IPS DF 19.7 (cell line): ENCODE data around the gene NOBOX.
"Not testable (repeated sequence)": the region's sequence is repeated elsewhere in the genome, so short reads cannot be mapped to it uniquely, and the experiment has no call there.

Experiments
- DNase-seq: peaks from one replicate; pipeline ENCODE4 v3.0.0-alpha.2; 2013; ENCODE audit warnings: low read depth, low spot score

The NOBOX gene

DNA sequence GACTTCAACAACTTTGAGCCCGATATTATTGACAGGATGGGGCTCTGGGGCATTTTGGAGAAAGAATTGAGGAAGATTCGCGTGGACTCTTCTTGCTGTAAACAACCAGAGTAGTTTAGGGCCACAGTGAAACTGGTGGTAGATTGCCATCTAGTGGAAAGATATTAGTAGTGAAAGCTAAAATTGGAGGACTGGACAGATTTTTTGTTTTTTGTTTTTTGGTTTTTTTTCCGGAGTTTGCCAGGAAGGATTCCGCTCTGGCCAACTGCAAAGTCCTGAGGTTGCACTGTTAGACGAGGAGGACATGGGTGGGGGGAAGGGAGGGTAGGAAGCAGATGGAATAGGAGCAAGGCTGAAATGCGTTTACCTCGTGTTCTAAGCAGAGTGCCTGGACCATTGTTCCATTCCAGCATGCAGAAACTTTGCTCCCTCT is 11.7 kb downstream of the NOBOX start:
- DNase-seq = no peak

- DNase-seq = no peak
Observed at GRCh38 chr7:144391014-144391413, 12.5 kb downstream of the NOBOX start.

- no peak for DNase-seq
Observed at GRCh38 chr7:144390481-144390880, 13.0 kb downstream of the NOBOX start.

DNA sequence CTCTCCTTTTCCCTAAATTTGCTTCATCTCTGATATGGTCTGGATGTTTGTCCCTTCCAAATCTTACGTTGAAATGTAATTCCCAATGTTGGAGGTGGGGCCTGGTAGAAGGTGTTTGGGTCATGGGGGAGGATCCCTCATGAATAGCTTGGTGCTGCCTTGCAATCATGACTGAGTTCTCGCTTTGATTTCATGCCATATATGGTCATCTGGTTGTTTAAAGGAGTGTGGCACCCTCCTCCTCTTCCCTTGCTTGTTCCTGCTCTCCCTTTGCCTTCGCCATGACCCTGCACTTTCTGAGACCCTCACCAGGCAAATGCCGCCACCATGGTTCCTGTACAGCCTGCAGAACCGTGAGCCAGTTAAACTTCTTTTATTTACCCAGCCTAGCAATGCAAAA is 14.5 kb downstream of the NOBOX start:
- peak; percentile 63 for DNase-seq

- DNase-seq = no peak
Observed at GRCh38 chr7:144386741-144387140, 16.8 kb downstream of the NOBOX start.

GRCh38 chr7:144384555-144385245 is 18.8 kb downstream of the NOBOX start:
- no peak for DNase-seq

GRCh38 chr7:144384071-144384470 is 19.4 kb downstream of the NOBOX start:
- no peak for DNase-seq

DNA sequence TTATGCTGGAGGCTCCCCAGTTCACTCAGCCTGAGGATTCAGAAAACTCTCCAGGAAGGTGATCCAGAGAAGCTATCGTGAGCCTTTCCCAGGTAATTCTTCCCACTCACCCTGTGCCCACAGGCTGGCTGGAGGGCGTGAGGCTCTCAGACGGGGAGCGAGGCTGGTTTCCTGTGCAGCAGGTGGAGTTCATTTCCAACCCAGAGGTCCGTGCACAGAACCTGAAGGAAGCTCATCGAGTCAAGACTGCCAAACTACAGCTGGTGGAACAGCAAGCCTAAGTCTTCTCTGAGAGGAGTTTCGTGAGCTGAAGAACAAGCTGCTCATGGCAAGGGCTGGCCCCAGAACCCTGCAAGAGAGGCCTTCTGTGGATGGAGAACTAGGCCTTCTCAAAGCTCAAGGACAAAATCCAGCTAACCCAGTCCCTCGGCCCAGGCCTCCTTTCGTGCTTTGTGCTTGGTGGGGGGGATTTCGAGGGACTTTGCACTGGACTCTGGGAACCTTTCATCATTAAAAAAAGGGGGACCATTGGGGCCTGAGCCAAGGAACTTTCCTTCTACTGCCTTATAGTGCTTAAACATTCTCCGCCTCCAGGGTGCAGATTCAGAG is 23.6 kb downstream of the NOBOX start:
- DNase-seq = no peak

DNA sequence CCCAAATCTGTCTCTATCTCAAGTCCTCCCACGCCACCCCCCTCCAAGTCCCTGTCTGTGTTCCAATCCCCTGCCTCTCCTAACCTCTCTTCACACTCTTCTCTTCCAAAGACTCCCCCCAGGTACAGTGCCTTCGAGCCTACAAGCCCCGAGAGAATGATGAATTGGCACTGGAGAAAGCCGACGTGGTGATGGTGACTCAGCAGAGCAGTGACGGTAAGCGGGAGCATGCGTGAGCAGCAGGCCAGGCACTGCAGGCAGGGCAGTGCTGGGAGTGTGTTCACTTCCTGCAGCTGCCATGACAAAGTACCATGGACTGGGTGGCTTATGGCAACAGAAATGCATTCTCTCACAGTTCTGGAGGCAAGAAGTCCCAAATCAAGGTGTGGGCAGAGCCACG is 24.8 kb downstream of the NOBOX start:
- no peak for DNase-seq

GRCh38 chr7:144369221-144369620 is 34.3 kb downstream of the NOBOX start:
- DNase-seq = not testable (repeated sequence)

DNA sequence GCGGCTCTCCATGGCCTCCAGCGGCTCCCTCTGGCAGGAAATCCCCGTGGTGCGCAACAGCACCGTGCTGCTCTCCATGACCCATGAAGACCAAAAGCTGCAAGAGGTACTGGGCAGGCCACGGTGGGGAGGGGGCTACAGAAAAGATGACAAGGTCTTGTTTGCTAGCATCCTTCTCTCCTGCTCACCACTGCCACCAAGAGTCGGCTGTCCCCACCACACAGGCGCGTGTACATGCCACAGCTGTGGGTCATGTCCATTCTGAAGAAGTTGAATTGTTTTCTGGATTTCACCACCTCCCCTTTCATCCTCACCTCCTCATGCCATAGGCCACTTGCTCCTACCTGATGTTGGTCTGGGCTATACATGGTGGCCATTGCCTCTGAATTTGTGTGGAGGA is 36.2 kb downstream of the NOBOX start:
- DNase-seq = not testable (repeated sequence)

- not testable (repeated sequence) for DNase-seq
Observed at GRCh38 chr7:144365523-144365922, 38.0 kb downstream of the NOBOX start.

GRCh38 chr7:144362061-144362460 is 41.4 kb downstream of the NOBOX start:
- not testable (repeated sequence) for DNase-seq

GRCh38 chr7:144356860-144357259 is 46.6 kb downstream of the NOBOX start:
- not testable (repeated sequence) for DNase-seq

- DNase-seq = not testable (repeated sequence)
Observed at GRCh38 chr7:144356185-144356584, 47.3 kb downstream of the NOBOX start.

GRCh38 chr7:144355176-144355822 is 48.2 kb downstream of the NOBOX start, which contains the start of gene ARHGEF5:
TSS of gene ARHGEF5 (plus strand) at chr7:144355402. CDS start at chr7:144362670, 7,268 bp downstream.
- DNase-seq = not testable (repeated sequence)

DNA sequence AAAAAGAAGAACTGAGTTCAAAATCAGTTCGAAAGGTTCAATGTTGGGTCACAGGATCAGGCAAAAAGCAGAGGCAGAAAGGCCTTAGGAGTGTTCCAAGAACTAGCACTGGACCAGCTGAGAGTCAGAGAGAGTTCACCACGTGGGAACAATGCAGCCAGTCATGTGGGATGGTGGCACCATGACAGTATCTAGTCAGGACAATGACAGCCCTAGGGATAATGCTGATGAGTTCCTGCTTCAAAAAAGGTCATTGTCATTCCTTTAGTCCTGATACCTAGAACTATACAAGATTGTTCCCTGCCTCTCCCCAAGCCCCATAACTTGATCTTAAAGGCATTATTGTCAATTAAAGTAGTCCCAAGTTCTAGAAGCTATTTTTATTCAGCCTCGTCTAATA is 51.8 kb downstream of the NOBOX start:
- DNase-seq = not testable (repeated sequence)

DNA sequence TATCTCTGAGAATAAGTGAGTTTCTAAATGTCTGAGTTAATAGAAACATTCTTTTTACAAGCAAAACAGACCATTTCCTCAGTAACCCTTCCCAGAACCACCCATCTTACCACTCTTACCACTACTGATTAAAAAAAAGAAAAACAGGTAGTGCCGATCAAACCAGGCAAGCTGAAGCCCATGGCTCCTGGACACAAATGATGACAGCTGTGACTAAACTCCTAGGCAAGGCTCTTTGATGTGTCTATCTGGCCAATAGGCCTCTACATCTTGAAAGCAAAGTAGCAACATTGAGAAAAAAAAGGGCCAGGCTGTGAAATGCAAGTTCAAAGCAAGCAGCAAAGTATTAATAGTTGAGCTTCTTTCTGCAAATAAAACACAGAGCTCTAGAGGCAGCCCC is 54.9 kb downstream of the NOBOX start:
- not testable (repeated sequence) for DNase-seq
